SK-N-SH (cell line): ENCODE results near the gene TRDN. TPM values are rescaled to one million over a fixed set of nuclear protein-coding genes. Genes with fewer than 3 reads are reported as not detected.

ENCODE experiments used
- CTCF ChIA-PET: fragments of 300-600, 350-600 bp; formaldehyde crosslinking; extraction: SDS; loops from one replicate; lab custom pipeline; 2021; lab: Yijun Ruan, JAX
- POLR2A ChIA-PET: fragments of 350-600 bp; sonication (Branson Sonifier 250); formaldehyde crosslinking; extraction: SDS; loops from one replicate; lab custom pipeline; 2020; ENCODE audit warnings: antibody characterized with exemption, inconsistent platforms; lab: Yijun Ruan, JAX
- DNase-seq: peaks from one replicate; pipeline ENCODE4 v3.0.0; 2012
- H2AFZ ChIP-seq: fragments of 200-600 bp; sonication (generic); 2 replicates; pipeline ENCODE4 v1.8.1; 2016; ENCODE audit warnings: antibody characterized with exemption, mild to moderate bottlenecking, low read depth
- H3F3A ChIP-seq: fragments of 200-600 bp; sonication (generic); replicated peaks from 2 replicates; pipeline ENCODE3; 2016; ENCODE audit warnings: antibody characterized with exemption, mild to moderate bottlenecking; ENCODE audit not compliant: insufficient read depth
- H3K27ac ChIP-seq, 2 experiments: fragments of 200-500 bp in 1 of 2; fragments of 200-600 bp in 1 of 2; sonication (Bioruptor generic) in 1 of 2; sonication (generic), shearing (Covaris generic) in 1 of 2; 2 replicates each; pipeline versions ENCODE4 v1.5.1 to v1.6.1; 2014 to 2016; ENCODE audit warnings: low read depth in 2 of 2, inconsistent platforms in 1 of 2, low read length in 1 of 2, mild to moderate bottlenecking in 1 of 2, mixed read lengths in 1 of 2
- H3K27me3 ChIP-seq: fragments of 200-600 bp; sonication (generic), shearing (Covaris generic); 2 replicates; pipeline ENCODE4 v1.6.1; 2016; ENCODE audit warnings: mixed run types; ENCODE audit not compliant: insufficient read depth
- H3K36me3 ChIP-seq, 2 experiments: fragments of 200-500 bp in 1 of 2; fragments of 200-600 bp in 1 of 2; sonication (Bioruptor generic) in 1 of 2; sonication (generic) in 1 of 2; replicated peaks in 1 of 2; 2 replicates each; pipeline versions ENCODE3 to v1.5.1; 2014 to 2016; ENCODE audit warnings: low read length in 1 of 2, mild to moderate bottlenecking in 1 of 2; ENCODE audit not compliant: insufficient read depth in 2 of 2, control insufficient read depth in 1 of 2
- H3K4me1 ChIP-seq, 2 experiments: fragments of 200-500 bp in 1 of 2; fragments of 200-600 bp in 1 of 2; sonication (Bioruptor generic) in 1 of 2; sonication (generic), shearing (Covaris generic) in 1 of 2; 2 replicates each; pipeline versions ENCODE4 v1.5.1 to v1.6.1; 2014 to 2016; ENCODE audit warnings: low read depth in 1 of 2, low read length in 1 of 2, mixed run types in 1 of 2; ENCODE audit not compliant: insufficient read depth in 2 of 2, control insufficient read depth in 1 of 2
- H3K4me2 ChIP-seq: fragments of 200-600 bp; sonication (generic), shearing (Covaris generic); 2 replicates; pipeline ENCODE4 v1.6.1; 2017; ENCODE audit warnings: mixed run types
- H3K4me3 ChIP-seq, 2 experiments: fragments of 200-500 bp in 1 of 2; fragments of 200-600 bp in 1 of 2; sonication (Bioruptor generic) in 1 of 2; sonication (generic), shearing (Covaris generic) in 1 of 2; 2 replicates each; pipeline versions ENCODE4 v1.5.1 to v1.8.1; 2014 to 2016; ENCODE audit warnings: low read depth in 2 of 2, inconsistent platforms in 1 of 2, low read length in 1 of 2, mild to moderate bottlenecking in 1 of 2, mixed read lengths in 1 of 2, moderate library complexity in 1 of 2
- H3K79me2 ChIP-seq: fragments of 200-600 bp; sonication (generic); 2 replicates; pipeline ENCODE4 v1.8.1; 2017; ENCODE audit warnings: mild to moderate bottlenecking; ENCODE audit not compliant: insufficient read depth
- H3K9ac ChIP-seq: fragments of 200-600 bp; sonication (generic); 2 replicates; pipeline ENCODE4 v1.6.1; 2017; ENCODE audit warnings: mixed run types
- H3K9me2 ChIP-seq: fragments of 200-600 bp; sonication (generic); 2 replicates; pipeline ENCODE4 v1.6.1; 2017; ENCODE audit warnings: mixed run types
- H3K9me3 ChIP-seq: fragments of 200-600 bp; sonication (generic); 2 replicates; pipeline ENCODE4 v1.6.1; 2017; ENCODE audit warnings: mixed run types, mild to moderate bottlenecking, moderate library complexity
- H4K20me1 ChIP-seq: fragments of 200-600 bp; sonication (generic); 2 replicates; pipeline ENCODE4 v1.6.1; 2017; ENCODE audit warnings: mild to moderate bottlenecking, mixed run types; ENCODE audit not compliant: insufficient read depth
- EP300 ChIP-seq, 2 experiments: IDR thresholded peaks; 2 replicates each; pipeline versions ENCODE4 v1.4.0 to v1.6.1; 2012; ENCODE audit warnings: borderline replicate concordance in 1 of 2, low read depth in 1 of 2, low read length in 1 of 2
- GABPA ChIP-seq: IDR thresholded peaks from 2 replicates; pipeline ENCODE4 v1.4.0; 2012; ENCODE audit warnings: low read depth, mild to moderate bottlenecking
- WGBS: methylation state at CpG from one replicate; pipeline ENCODE4 v1.1.6; 2017; ENCODE audit warnings: low lambda C conversion rate; 5-methylcytosine and 5-hydroxymethylcytosine counted together
- polyA plus RNA-seq, 3 experiments: library from polyadenylated mRNA; depleted of rRNA; stranded (reverse); fragments of >200 nt; gene quantifications; 2 replicates each; pipeline ENCODE4 v1.2.3, GENCODE V29; 2012

TRDN gene
- polyA plus RNA-seq, 1 of the 3 experiments (the other 2 are of a cell fraction): not detected

- no peaks in the 10 kb centered on the region for H3K9me2 ChIP-seq
- no peaks in the 10 kb centered on the region for H3F3A ChIP-seq
- H3K9me3 ChIP-seq: no peaks in the 10 kb centered on the region
- DNase-seq: no peak
- no peak overlapping the region for H3K4me2 ChIP-seq
- ChIA-PET POLR2A (no interaction called here), CTCF (interaction anchor here (0.9 kb wide), 1 partner anchor 22 kb away, joined by 3 read pairs; no protein-coding TSS in a partner anchor)
- H3K4me3 ChIP-seq: no peak overlapping the region
- H4K20me1 ChIP-seq: no peaks in the 10 kb centered on the region
- H3K27ac ChIP-seq: no peak overlapping the region
- H3K9ac ChIP-seq: no peak overlapping the region
- no peaks in the 10 kb centered on the region for H3K79me2 ChIP-seq
- no peak overlapping the region for H2AFZ ChIP-seq
- no peak for TF ChIP-seq EP300 (IDR thresholded peaks at IDR 0.05; ENCODE audit: borderline replicate concordance in 1 of 2, low read depth in 1 of 2, low read length in 1 of 2)
- TF ChIP-seq GABPA: no peak
- H3K27me3 ChIP-seq: no peaks in the 10 kb centered on the region
- no peaks in the 10 kb centered on the region for H3K4me1 ChIP-seq
- no peaks in the 10 kb centered on the region for H3K36me3 ChIP-seq
- 68% methylated on average over 1 of the region's 1 CpG for WGBS
Measured at GRCh38 chr6:123168466-123168865, 468.3 kb downstream of the TRDN start.

Other genes starting within 250 kb of the TRDN start
- gene NKAIN2, start 166.9 kb upstream of the TRDN start, polyA plus RNA-seq (2012; rRNA removed): not detected in 2 replicates